ENCODE measurements around the gene FKBP8.
A peak's percentile ranks its signal among the peaks of the same experiment; 100 is the strongest.
"Not testable (repeated sequence)": the region's sequence is repeated elsewhere in the genome, so short reads cannot be mapped to it uniquely, and the experiment has no call there.

FKBP8 gene

DNA sequence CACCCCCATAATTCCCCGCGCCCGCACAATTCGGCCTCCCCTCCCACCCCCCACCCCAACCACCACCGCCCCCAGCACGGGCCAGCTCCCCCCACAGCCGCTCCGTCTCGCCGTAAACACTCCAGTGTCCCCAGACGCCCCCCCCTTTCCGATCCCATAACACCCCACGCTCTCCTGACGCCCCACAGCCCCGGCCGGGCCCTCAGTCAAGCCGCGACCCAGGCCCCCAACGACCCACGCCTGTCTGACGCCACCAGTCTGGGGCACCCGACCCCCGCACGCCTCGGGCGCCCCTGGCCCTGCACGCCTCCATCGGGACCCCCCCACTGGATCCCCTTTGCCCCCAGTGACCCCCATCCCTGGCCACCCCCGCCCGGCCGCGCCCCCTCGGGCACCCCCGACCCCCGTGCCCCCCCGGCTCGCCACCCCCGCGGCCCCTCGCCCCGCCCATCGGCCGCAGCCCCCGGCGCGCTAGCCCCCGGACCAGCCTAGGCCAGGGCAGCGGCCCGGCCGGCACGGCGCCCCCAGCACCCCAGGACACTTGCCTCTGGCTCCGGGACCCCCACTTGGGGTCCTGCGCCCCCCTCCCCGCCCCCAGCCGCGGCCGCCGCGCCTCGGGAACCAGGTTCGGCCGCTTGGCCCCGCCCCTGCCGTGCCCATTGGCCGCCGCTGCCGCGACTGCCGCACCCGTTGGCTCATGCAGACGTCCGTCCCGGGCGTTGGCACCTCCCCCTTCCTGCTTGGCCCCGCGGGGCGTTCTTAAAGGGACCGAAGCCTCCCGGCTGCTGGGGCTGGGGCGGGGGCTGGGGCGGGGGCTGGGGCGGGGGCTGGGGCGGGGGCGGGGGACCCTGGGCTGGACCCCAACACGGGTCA, at the start of gene FKBP8:
Gene FKBP8 (minus strand): TSS at position 633 of the 873 bp plus-strand sequence. CDS start 1,603 bp downstream, outside the sequence.
- peak; percentile 46 for DNase-seq (ENCODE audit: low read depth)
- H3K4me3 ChIP-seq (ENCODE audit: low read length), result peak within 1 kb of the TSS; percentile 69
- TF ChIP-seq, protein P1, sequence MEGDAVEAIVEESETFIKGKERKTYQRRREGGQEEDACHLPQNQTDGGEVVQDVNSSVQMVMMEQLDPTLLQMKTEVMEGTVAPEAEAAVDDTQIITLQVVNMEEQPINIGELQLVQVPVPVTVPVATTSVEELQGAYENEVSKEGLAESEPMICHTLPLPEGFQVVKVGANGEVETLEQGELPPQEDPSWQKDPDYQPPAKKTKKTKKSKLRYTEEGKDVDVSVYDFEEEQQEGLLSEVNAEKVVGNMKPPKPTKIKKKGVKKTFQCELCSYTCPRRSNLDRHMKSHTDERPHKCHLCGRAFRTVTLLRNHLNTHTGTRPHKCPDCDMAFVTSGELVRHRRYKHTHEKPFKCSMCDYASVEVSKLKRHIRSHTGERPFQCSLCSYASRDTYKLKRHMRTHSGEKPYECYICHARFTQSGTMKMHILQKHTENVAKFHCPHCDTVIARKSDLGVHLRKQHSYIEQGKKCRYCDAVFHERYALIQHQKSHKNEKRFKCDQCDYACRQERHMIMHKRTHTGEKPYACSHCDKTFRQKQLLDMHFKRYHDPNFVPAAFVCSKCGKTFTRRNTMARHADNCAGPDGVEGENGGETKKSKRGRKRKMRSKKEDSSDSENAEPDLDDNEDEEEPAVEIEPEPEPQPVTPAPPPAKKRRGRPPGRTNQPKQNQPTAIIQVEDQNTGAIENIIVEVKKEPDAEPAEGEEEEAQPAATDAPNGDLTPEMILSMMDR (conservative IDR thresholded peaks at IDR 0.05; ENCODE audit: low read depth, low read length), result no peak

DNA sequence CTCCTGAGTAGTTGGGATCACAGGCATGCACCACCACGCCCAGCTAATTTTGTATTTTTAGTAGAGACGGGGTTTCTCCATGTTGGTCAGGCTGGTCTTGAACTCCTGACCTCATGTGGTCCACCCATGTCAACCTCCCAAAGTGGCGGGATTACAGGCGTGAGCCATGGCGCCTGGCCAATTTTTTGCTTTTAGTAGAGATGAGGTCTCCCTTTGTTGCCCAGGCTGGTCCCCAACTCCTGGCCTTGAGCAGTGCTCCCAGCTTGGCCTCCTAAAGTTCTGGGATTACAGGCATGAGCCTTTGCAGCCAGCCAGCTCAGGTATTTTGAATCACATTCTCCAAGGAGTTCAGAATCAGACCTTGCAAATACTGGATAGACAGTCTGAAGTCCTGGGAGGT, 49.4 kb upstream of the FKBP8 start:
- DNase-seq (ENCODE audit: low read depth); H3K4me3 ChIP-seq (ENCODE audit: low read length): not testable (repeated sequence)

DNA sequence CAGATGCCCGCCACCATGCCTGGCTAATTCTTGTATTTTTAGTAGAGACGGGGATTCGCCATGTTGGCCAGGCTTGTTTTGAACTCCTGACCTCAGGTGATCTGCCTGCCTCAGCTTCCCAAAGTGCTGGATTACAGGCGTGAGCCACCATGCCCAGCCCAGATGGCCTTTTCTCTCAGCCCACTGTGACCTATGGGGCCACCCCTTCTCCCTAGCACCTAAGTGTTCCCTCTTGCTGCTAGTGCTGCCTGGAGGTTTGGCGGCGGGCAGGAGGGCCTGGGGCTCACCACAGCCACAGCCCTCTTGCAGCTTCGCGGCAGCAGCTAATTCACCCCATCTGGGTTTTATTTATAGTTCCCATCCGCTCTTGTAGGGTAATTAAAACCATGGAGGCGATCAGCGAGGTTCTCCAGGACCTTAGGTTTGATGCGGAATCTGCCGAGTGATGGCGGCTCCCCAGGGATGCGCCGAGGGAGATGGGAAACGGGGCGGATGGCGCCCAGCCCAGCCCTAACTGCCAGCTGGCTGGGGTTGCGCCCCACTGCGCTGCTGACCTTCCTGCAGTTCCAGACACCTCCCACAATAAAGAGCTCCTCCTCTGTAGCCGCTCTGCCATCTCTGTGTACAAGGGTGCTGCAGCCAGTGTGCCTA, 48.5 kb upstream of the FKBP8 start:
- TF ChIP-seq, protein P1 (conservative IDR thresholded peaks at IDR 0.05; ENCODE audit: low read depth, low read length), result no peak
- no peak for DNase-seq (ENCODE audit: low read depth)
- H3K4me3 ChIP-seq (ENCODE audit: low read length), result no peak overlapping the region

DNA sequence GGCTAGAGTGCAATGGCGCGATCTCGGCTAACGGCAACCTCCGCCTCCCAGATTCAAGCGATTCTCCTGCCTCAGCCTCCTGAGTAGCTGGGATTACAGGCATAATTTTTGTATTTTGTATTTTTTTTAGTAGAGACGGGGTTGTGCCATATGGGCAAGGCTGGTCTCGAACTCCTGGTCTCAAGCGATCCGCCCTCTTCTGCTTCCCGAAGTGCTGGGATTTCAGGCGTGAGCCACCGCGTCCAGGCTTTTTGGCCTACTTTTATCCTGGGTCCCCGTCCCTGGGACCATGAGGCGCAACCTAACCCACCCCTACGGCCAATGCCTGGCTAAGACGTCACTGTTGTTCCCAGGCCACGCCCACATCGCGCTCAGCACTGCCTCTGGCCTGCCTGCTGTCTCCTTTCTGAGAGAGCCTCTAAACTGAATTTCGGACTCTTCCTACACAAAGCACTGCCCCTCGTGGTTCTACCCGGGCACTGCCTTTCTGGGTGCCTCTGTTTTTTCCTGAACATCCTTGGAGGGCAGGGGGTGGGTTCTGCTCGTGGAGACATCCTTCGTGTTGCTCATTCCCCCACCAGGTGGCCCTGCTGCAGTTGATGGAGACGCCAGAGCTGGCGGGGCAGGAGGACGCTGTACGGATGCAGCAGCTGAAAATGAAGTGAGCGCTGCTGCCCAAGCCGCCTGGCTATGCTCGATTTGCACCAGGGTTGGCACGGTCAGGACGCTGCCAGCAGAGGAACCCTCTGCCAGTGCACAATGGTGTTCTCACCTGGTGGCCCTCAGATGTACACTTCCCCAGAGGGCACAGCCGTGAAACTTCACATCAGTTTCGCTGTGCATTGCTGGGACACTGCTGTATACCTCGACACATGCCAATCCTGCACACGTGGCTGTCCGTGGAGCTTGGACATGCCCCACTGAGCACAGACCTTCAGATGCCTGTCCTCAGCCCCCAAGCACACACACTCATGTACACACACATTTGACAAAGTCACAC, 47.2 kb upstream of the FKBP8 start:
- TF ChIP-seq, protein P1 (conservative IDR thresholded peaks at IDR 0.05; ENCODE audit: low read depth, low read length), result peak; percentile 31
- no peak for DNase-seq (ENCODE audit: low read depth)
- H3K4me3 ChIP-seq (ENCODE audit: low read length), result no peak overlapping the region

DNA sequence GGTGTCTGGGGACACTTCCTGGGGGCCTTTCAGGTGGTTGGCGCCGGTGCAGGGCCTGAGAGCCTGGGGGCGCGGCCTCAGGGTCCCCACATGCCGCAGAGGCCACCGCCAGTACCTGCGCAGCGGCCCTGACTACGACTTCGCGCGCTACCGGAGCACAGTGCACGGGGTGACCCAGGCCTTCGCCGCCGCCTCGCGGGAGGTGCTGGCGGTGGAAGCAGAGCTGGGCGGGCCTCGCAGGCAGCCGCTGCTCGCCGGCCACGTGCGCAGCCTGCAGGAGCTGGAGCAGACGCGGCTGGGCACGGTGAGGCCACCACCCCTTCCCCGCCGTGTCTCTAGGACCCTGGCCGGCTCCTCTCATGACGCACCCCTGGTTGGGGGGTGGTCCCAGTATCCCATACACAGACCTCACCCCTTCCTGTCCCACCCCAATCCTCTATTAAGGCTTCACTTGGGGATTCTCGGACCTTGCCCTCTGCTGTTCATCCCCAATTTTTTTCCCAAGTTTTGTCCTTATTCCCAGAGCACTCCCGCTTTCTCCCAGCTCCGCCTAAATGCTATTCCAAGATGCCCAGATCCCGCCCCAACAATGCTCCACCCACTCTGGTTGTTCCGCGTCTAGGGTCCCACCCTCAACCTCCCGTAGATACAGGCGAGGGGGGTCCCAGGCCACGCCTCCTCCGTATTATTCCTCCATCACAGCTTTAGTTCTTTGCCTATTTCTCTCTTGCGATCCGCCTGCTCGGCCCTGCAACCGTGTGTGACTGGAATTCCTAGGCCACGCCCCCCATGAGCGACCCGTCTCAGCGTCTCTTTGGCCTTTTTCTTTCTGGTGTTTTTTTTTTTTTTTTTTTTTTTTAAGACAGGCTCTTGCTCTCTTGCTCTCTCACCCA, 46.3 kb upstream of the FKBP8 start:
- no peak for DNase-seq (ENCODE audit: low read depth)
- peak overlapping the region; percentile 59 for H3K4me3 ChIP-seq (ENCODE audit: low read length)
- TF ChIP-seq, protein P1 (conservative IDR thresholded peaks at IDR 0.05; ENCODE audit: low read depth, low read length), result peak; percentile 2

DNA sequence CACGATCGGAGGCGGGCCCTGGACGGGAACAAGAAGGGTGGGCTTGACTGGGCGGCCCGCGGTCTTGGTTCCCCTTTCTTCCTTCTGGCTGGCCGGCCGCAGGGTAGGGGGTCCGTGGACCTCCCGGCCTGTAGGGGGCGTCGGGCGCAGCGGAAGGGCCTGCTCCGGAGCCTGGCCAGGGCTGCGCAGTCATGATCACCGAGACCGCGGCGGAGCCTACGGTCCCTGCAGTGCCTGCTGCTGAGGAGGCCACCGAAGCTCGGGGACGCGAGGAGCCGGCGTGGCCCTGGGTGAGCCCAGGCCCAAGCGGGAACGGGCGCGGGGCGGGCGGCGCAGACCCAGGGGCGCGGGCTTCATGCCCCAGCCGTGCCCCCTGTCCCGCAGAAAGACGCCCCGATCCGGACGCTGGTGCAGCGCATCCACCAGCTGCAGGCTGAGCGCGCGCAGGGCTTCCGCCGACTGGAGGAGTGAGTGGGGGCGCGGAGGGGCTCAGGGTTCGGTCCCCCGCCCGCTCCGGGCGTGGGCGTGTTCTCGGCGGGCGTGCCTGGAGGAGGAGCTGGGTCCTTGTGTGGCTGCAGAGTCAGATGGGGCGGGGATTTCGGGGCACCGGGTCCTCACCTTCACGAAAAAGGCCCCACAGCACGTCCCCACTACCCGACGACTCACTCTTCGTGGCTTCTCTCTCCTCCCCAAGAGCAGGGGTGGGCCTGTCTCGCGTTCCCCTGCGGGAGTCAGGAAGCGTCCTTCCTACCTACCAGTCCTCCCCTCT, 45.4 kb upstream of the FKBP8 start, which contains the start of gene REX1BD:
Gene REX1BD (plus strand): TSS at position 188 of the 769 bp plus-strand sequence. CDS start 4 bp downstream, at position 192.
- H3K4me3 ChIP-seq (ENCODE audit: low read length), result peak within 1 kb of the TSS; percentile 59

More for the DNA sequence above, 45.4 kb upstream of the FKBP8 start, which contains the start of gene REX1BD:
- TF ChIP-seq, protein P1 (conservative IDR thresholded peaks at IDR 0.05; ENCODE audit: low read depth, low read length), result peak; percentile 79
- peak; percentile 33 for DNase-seq (ENCODE audit: low read depth)
